Activated CD4-positive, alpha-beta T cell treated with anti-CD3 and anti-CD28 coated beads, Interleukin-2, amount 50 U/mL, for 48 hours (primary cell): Measurements from ENCODE around the gene GP2.
A peak's percentile ranks its signal among the peaks of the same experiment; 100 is the strongest.

Experiments
- DNase-seq, 2 experiments: peaks; one replicate each; pipeline ENCODE4 v3.0.0-alpha.2; 2020

The GP2 gene

DNA sequence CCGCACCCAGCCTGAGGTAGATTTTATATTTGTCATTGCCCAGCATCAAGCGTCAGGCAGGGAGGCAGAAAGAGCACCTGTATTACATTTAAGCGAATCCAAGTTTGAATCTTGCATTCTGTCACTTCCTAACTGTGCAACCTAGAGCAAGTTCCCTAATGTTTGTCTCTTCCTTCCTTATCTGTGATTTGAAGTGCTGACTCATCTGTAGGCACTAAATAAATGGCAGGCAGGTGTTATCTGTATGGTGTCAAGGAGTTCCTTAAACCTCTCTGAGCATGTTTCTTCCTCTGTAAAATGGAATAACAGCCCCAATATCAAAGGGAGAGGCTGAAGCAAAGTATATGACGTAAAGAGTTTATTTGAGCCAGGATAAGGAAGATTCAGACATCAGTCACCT lies 24.3 kb downstream of the GP2 start:
- no peak for DNase-seq

DNA sequence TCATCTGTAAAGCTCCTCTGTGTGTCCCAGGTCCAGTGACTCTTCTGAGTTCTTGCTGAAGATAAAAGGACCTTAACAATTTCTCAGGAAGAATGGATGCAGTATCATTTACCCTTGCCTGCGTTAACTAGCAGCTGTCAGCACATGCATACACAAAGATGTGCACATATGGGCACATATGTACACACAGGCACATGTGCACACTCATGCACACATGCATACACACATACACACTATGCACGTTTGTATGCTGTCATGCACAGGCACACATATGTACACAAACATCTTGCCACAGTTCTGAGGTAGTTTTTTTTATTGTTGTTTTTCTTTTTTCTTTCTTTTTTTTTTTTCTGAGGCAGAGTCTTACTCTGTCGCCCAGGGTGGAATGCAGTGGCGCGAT lies 24.9 kb downstream of the GP2 start:
- no peak for DNase-seq

DNA sequence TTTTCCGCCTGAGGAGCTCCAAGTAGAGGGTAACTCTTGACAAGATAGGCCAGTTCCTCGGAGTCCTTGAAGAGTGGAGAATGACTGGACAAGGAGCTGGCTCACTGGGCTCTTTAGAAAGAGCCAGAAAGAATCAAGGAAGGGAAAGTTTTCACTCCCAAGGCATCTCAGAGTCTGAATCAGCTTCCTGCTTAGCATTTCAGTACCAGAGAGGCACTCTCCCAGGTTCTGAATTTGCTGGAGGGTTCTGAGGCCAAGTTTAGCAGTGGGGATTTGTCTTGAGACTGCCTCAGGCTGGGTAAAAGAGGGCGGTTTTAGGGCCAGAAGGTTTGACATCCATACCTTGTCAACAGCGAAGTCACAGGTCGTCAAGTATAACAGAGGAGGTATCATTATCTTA lies 25.5 kb downstream of the GP2 start:
- DNase-seq: no peak

DNA sequence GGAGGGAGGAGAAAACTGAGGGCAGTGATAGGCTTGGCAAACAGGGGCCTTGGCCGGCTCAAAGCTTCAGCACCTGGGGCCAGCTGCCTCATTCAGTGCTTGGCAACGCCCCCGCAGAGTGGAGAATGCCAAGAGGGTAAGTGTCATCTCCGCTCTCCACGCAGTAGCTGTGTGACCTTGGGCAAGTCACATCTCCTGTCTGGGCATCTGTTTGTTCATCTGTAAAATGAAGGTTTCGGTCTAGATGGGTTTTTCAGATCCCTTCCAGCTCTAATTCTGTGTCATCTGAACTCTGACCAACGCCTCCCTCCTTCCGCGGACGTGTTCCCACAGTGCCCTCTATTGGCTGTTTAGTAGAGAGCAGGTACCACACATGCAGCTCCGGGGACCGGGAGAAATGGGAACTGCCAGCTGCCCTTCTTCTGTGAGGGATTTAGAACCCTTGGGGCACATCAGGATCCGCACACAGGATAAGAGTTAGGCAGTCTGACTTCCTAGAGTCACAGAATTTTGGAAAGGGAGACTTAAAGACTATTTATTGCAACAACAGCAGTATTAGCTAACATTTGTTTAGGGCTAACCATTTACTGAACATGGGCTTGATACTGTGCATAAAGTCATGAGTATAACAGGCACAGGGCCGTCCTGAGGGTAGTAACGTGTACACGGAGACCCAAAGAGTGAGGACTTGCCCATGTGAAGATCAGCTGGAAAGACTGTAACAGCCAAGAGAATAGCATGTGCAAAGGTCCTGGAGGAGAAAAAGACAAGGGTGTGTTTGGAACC lies 26.8 kb downstream of the GP2 start:
- DNase-seq: peak; percentile 26 to 44

DNA sequence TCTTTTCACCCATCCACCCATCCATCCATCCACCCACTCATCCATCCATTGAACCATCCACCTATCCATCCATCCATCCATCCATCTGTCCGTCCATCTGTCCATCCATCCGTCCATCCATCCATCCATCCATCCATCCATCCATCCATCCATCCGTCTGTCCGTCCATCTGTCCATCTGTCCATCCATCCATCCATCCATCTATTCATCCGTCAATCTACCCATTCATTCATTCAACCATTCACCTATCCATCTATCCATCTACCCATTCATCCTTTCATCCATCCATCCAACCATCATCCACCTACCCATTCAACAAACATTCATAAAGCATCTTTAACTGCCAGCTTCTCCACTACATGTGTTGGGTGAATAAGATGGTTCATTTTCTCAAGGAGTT lies 28.9 kb downstream of the GP2 start:
- no peak for DNase-seq

DNA sequence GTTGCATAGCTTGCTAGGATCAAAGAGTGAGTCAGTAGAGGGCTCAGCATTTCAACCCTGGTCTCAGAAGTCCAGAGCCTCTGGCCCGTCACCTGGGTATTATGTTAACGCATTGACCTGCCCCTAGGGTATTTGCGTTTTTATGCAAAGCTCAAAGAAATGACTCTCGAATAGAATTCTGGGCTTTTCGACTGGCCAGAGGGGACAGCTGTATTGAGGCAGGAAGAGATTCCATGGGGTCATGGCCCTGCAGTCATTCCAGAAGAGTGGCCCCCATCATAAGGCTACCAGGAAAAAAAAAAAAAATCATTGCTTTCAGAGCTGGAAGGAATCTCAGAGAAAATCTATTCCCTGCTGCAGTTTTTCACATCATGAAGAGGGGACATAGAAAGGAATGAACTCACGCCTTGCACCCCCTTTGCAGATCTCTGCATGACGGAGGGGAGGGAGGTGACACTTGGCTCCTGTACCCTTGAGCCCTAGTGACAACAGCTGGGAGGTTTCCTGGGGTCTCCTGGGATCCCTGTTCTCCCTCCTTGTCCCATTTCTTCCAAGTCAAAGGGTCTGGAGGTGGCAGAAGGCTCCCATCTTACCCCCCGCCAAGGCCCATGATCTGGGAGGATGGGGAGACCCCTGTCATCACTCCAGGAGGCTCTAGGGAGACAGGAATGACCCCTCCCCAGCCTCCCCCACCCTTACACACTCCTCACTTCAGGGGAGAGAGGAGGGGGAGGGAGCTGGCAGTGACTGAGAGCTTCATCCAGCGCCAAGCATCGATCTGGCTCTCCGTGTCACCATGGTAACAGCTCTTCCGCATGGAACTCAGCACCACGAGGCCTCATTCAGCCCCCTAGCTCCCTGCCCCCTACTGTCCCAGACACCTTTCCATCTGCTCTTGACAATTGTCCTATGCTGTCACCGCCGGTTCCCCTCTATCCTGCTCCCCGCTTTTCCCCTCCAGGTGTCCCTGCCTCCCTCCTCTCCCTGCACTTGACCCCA lies 35.8 kb downstream of the GP2 start:
- DNase-seq: no peak

DNA sequence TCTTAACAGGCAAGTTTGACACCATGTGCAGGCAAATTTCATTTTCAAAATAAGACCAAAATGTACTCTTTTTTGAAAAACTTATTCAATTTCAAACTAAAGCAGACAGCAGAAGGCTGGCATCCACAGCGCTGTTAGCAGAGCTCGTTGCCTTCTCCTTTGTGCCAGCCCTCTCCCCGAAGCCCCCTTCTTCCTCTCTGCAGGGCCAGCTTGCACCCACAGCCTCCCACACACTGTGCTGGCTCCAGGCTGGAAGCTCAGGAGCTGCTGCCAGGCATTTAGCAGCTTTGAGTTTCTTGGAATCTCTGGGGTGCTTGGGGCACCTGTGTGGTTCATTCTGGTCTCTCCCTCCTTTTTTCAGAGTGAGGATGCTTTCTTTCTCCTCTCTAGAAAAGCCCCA lies 37.7 kb downstream of the GP2 start:
- no peak for DNase-seq

DNA sequence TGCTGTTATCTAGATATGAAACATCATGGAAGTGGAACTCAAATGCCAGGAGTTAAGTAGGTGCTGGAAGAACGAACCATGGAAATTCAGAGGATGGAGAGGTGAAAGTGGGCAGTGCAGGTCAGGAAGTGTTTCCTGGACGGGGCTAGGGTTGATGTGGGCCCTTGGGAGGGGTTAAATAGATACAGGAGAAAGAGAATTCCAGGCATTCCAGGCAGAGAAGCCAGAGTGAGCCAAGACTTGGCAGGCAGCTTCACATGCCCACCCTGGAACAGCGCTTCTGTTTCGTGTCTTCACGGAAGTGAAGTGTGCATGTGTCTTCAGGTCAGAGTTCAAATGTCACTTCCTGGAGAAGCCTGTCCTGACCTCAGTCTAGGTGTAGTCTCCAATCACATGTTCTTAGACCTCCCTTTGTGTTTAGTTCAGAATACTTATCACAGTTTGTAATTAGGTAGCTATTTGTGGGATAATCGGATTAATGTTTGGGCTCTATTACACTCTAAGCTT lies 41.3 kb downstream of the GP2 start:
- no peak for DNase-seq

DNA sequence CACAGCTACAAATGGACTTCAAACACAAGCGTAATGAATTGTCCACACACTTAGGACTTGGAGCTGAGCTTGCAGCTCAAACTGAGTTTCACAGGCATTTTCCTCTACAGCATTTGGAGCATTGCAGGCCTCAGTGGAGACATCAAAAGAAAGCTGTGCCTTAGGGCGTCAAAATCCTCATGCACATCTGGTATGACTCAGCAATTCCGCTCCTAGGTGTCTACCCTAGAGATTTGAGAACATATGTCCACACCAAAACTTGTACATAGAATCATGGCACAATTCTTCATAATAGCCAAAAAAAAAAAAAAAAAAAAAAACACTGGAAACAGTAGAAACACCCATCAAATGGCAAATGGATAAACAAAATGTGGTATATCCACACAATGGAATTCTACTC lies 47.1 kb downstream of the GP2 start:
- no peak for DNase-seq

DNA sequence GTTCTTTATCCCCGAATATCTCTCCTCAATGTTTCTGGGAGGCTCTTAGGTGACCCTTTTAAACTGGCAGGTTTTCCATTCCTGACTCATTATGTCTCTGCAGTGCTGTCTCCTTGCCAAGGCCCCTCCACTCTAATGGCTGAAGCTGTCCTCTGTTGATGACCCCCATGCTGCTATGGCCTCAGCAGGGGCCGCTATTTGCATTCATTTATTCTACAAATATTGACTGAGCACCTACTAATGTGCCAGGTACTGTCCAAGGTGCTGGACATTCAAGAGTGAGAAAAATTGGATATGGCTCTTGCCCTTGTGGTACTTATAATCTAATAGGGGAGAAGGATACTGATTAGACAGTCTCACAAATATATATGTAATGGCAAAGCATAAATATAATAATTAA lies 55.4 kb downstream of the GP2 start:
- DNase-seq: no peak

DNA sequence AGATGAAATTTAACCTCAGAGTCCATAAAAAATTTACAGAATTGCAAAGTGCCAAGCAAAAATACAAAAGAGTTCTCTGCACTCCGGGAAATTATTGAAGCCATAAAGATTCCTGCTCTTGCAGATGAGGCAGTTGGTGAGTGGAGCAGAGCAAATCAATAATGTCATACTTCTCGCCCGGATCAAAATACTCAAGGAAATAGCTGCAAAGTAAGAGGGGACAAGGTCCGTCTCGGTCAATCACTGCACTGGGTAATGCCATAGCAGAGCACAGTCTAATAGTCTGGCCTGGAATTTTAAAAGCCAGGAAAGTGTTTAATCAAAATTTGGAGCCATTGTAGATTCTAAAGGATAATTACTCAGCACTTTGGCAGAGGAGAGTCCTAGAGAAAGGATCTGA lies 58.9 kb downstream of the GP2 start:
- no peak for DNase-seq

DNA sequence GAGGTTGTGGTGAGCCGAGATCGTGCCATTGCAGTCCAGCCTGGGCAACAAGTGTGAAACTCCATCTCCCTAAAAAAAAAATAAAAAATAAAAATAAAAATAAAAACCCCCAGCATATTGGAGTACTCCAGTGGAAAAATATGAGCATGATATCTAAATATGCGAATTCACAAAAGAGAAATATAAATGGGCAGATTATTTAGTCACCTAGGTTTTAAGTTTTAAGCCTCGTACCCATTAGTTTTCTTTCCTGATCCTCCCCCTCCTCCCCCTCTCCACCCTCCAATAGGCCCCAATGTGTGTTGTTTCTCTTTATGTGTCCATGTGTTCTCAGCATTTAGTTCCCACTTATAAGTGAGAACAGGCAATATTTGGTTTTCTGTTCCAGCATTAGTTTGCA lies 62.3 kb downstream of the GP2 start:
- DNase-seq: no peak

DNA sequence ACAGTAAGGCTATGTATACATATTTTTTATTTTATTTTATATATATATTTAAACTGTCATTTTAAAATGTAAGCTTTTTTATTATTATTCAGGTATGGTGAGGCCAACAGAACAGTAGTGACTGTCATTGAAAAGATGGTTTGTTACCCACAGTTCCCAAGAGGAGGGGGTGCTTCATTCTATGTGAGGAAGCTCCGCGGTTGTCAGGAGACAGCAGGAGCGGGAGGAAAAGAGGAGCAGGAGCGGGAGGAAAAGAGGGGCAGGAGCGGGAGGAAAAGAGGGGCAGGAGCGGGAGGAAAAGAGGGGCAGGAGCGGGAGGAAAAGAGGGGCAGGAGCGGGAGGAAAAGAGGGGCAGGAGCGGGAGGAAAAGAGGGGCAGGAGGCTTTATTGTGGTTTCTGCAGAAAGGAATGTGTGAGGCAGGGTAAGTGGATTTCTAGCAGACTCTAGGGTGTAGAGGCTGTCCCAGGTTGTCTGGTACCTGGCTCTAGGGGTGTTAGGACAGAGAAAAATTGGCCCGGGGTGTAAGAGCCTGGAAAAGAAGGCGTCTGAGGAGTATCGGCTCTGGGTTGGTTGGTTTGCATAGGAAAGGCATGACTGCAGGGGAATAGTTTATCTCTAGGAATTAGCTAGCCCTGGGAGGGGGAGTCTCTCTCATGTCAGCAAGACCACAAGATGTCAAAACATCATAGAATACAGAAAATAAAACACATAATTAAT lies 64.0 kb downstream of the GP2 start:
- no peak for DNase-seq

DNA sequence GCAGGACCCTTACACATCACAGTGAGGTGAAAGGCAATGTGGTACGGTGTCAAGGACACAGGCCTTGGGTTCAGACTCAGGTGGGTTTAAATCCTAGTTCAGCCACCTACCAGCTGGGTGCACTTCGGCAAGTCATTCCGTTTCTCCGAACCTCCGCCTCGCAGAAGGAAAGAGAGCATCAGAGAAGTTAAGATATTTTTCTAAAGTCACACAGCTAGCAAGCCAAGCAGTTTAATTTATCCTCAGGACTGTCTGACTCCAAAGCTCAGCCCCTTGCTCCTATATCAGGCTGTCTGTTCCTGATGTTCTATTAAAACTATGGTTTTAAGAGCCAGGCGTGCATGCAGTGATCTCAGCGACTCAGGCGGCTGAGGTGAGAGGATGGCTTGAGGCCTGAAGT lies 65.1 kb downstream of the GP2 start:
- DNase-seq: no peak

DNA sequence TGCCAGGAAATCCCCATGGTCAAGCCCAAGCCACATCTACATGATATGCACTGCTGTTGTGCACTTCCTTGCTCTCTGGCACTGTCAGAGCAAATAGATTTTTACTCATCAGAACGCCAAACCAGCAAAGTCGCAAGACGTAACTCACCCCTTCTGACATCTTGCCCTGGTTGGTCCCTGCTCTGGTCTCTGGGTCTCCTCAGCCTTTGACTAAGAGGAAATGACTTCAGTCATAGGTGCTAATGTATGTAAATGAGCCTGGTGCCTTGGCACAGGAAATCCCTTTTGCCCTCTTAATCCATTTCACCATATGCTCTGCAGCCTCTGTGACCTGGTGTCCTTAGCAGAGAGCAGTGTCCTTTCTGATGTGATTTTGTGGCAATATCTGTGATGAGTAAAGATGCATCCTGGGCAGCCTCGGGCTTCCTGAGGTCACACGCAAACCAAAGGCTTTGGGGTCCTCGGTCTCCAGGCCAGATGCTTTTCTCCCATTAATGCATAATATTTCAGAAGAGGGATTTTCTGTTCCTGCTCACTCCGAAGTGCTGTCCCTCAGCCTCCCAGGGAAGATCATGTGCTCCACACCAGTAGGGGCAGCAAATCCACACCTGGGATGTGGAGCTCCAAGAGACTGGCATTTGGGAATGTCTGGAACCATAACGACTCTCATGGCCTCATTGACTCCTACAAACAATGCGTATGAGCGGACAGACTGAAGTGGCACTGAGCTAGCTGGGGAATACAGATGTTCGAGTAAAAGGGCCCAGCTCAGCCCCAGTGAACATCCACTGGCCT lies 66.9 kb downstream of the GP2 start:
- DNase-seq: no peak
